RPMI7951 (cell line): ENCODE measurements around the gene COL6A2. TPM values are rescaled to one million over a fixed set of nuclear protein-coding genes. Genes with fewer than 3 reads are reported as not detected.
"Not testable (repeated sequence)": the region's sequence is repeated elsewhere in the genome, so short reads cannot be mapped to it uniquely, and the experiment has no call there.

Source experiments
- DNase-seq: peaks from one replicate; pipeline ENCODE4 v3.0.0-alpha.2; 2012; ENCODE audit warnings: low read depth
- total RNA-seq: library from RNA; depleted of rRNA; stranded (reverse); fragments of >200 nt; shearing (Covaris generic); gene quantifications from 2 replicates; pipeline ENCODE4 v1.2.3, GENCODE V29; 2014; rRNA removed

Gene COL6A2
- 680 and 1,049 TPM in 2 replicates for total RNA-seq

DNA sequence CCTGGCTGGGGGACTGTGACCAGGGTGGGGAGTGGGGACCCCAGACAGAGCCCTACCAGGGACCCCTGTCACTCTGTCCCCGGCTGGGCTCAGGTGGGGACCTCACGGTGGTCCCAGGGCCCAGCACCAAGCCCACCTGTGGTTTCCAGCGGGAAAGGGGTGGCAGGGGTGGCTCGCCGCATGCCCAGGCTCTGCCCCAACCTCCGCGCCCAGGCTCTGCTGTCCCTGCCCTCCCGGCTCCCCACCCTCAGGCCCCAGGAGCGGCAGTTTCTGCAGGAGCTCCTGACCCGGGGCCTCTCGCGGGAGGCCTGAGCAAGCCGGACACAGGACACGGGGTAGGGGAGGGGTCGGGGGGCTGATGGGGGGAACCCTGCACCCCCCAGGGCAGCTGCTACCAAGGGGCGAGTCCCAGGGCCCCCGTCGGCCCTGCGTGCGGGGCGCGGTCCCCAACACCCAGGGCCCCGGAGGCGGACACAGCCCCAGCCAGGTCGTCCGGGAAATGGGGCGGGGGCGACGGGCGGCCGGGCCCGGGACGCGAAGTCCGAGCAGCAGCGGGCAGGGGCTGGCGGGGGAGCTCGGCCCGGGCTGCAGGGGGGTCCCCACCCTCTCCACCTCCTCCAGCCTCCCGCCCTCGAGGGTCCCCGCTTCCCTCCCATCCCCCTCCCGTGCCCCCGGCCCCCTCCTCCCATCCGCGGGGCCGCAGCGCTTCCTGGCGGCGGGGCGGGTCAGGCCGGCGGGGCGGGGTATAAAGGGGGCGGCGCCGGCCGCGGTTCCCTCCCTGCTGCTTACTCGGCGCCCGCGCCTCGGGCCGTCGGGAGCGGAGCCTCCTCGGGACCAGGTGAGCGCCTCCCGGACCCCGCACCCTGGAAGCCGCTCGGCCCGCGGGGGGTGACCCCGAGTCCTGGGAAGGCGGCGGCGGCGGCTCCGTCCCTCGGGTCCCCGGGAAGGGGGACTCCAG, at the start of gene COL6A2:
COL6A2 (plus strand) TSS at position 777 of the 958 bp plus-strand sequence.
- DNase-seq, result peak; percentile 79

DNA sequence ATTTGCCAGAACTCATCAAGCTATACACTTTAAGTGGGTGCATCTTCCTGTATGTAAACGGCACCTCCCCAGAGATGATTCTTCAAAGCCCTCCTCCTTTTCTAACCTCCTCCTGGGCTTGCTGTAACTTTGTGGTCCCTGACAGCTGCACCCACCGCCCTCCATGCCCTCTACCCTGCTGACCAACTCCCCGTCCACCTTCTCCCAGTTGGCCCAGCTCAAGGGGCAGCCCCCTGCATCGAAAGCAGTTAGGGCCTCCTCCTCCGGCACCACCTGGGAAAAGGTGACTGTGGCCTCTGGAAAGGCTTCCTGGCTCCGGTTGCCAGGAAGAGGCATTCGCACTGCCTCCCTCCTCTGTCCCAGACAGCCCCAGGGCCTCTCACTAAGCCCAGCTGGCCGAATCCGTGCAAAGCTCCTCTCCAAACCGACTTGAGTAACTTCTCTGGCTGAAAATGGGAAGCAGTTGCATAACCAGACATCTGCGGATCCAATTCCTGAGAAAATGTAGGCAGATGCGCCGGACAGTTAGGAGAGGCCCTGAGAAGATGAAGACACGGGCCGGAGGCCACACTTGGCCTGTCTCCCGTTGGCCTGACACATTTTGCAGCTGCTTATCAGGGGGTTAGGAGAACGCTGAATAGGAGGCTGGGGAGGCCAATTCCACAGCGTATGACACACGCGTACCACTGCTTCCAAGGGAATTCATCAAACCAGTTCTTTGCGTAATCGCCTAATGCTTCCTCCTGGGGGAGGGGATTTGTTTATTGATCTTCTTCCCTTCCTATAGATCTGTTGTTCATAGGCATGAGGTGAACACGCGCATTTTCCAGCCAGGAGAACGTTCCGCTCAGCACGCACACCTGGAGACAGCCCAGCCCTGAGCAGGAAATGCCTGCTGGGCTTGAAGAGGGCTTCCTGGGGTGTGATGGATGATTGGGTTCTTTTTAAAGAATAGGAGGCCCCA, 48.7 kb upstream of the COL6A2 start:
- DNase-seq, result peak; percentile 100

- DNase-seq, result no peak
Observed at GRCh38 chr21:46049890-46050667, 47.8 kb upstream of the COL6A2 start.

GRCh38 chr21:46050668-46051378, 47.1 kb upstream of the COL6A2 start:
- DNase-seq, result no peak

GRCh38 chr21:46051379-46051770, 46.5 kb upstream of the COL6A2 start:
- no peak for DNase-seq

DNA sequence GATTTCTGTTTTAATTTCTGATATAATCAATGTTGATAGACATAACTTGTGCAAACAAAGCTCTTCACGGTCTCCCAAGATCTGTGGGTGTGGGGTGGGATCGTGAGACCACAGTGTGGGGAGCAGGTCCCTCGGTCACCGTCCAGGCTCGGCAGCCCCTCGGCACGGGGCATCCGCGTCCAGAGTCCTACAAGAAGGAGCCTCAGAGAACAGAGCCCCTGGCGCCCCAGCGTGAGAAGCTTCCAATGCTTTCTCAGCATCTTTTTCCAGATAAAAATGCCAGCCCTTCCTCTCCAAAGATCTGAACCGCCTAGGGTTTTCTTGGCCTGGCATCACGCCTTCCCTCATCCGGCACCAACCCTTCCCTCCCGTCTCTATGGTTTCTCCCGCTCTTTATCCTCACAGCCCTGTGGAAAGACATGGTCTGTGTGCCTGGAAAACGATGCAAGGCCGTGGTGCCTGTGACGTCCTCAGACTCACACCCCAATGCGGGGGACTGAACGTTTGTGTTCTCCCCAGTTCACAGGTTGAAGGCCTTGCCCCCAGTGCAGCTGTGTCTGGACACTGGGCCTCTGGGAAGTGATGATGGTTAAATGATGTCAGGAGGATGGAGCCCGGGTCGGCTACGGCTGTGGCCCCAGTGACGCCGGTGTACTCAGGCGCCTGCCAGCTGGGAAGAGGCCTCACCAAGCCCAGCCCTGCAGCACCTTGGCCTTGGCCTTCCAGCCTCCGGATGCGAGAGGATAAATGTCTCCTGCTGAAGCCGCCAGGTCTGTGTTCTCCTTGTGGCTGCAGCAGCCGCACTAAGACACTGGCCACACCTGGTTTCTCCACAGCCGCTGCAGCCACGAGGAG, 45.9 kb upstream of the COL6A2 start:
- DNase-seq, result no peak

DNA sequence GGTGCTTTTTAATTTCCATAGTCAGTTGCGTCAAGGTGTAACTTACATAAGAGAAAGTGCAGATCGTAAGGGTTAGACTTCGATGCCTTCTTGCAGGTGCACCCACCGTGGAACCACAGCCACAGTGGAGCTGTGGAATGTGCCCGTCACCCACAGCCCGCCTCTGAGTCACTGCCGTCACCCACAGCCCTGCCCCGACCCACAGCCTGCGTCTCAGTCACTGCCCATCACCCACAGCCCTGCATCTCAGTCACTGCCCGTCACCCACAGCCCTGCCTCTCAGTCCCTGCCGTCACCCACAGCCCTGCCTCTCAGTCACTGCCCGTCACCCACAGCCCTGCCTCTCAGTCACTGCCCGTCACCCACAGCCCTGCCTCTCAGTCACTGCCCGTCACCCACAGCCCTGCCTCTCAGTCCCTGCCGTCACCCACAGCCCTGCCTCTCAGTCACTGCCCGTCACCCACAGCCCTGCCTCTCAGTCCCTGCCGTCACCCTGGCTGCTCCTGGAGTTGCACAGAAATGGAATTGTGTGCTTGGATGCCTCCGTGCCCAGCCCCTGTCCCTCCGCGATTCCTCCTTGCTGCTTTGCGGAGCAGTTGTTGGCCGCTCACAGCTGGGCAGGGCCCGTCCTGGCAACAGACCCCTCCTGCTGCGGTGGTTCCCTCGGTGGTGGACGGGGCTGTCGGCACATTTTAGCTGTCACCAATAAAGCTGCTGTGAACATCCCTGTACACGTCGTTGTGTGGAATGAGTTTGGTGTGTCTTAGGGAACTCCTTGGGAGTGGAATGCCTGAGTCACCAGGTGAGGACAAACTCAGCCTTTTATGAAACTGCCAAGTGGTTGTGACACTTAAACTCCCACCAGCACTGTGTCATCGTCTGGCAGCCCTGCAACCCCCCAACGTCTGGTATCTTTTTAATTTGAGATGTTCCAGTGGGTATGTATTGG, 44.9 kb upstream of the COL6A2 start:
- peak; percentile 97 for DNase-seq

DNA sequence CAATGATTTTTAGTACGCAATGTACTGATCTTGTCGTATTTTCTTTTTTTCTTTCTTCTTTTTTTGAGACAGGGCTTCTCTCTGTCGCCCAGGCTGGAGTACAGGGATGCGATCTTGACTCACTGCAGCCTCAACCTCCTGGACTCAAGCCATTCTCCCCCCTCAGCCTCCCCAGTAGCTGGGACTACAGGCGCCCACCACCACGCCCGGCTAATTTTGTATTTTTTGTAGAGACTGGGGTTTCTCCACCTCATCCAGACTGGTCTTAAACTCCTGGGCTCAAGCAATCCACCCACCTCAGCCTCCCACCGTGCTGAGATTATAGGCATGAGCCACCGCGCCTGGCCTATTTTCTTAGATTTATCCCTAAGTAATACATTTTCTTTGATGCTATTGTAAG, 43.9 kb upstream of the COL6A2 start:
- no peak for DNase-seq

DNA sequence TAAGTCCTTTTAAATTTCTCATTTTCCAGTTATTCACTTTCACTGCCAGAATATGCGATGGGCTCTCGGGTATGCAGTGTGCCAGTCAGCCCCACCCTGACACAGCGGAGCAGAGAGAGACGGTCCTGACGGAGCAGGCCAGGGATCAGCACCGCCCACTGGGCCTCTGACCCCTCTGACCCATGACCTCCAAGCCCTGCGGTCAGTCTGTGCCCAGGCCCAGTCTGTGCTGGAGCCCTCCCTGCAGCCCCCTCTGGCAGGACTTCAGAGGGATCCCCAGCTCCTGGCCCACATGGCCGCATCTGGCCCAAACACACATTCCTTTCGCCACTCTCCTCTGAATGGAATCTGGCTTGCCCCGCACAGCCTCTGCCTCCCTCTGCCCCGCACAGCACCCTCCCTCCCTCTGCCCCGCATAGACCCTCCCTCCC, 43.4 kb upstream of the COL6A2 start:
- peak; percentile 56 for DNase-seq

- DNase-seq, result peak; percentile 60
Observed at GRCh38 chr21:46055863-46056281, 42.0 kb upstream of the COL6A2 start.

DNA sequence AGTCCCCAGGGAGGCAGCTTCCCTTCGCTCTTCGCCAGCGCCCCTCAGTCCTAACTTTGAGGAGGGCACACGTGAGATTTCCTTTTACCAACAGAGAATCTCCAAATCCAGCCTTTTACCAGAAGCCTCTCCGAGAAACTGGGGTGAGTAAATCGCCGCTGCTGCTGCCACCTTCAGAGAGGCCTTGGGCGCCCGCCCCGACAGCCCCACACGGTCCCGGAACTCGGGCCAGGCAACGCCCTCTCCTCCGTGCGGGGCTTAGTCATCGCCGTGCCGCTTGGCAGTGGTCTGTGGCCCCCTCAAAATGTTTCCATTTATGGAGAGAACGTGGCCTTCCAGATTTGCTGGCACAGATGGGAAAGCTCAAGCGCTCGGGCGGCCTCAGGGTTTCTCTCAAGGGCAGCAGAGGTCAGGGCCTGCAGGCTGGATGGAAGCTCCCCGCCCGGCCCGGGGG, 41.4 kb upstream of the COL6A2 start:
- DNase-seq, result peak; percentile 98

DNA sequence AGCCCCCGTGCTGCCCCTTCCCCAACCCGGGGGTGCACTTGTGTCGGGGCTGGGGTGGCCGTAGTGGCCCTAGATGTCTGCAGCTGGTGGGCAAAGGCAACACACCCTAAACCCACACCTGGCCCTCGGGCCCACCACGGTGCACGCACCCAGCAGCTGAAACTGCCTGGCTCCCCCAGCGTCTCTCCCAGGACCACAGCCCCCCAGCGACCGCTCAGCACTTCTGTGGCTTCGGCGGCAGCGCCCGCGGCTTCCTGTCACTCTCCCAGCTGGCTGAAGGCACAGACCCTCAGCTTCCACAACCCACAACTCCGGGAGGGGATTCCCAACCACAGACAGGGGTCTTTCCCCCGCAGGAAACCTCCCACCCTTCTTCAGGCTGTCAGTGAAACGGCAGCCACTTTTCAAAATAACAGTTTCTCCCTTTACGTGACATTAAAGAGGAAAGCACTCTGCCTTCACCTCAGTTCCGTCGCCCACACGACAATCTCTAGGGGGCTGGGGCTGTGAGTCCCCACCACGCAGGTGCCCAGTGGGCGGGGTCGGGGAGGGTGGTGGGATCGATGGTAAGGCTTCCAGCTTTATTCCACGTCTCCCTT, 40.7 kb upstream of the COL6A2 start:
- DNase-seq, result peak; percentile 40

- DNase-seq, result no peak
Observed at GRCh38 chr21:46057710-46058241, 40.1 kb upstream of the COL6A2 start.

DNA sequence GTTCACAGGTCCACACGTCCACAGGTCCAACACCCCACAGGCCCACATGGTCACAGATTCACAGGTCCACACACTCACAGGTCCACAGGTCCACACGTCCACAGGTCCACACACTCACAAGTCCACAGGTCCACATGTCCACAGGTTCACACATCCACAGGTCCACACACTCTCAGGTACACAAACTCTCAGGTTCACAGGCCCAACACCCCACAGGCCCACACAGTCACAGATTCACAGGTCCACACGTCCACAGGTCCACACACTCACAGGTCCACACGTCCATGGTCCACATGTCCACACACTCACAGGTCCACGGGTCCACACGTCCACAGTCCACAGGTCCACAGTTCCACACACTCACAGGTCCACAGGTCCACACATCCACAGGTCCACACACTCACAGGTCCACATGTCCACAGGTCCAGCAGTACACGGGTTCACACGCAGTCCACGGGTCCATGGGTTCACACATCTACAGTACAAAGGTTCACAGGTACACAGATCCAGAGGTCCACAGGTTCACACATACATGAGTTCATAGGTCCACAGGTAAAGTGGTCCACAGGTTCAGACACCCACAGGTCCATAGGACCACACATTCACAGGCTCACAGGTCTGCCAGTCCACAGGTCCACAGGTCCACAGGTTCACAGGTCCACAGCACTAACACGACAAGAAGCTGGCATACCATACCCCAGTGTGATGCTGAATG, 39.3 kb upstream of the COL6A2 start:
- DNase-seq, result no peak

DNA sequence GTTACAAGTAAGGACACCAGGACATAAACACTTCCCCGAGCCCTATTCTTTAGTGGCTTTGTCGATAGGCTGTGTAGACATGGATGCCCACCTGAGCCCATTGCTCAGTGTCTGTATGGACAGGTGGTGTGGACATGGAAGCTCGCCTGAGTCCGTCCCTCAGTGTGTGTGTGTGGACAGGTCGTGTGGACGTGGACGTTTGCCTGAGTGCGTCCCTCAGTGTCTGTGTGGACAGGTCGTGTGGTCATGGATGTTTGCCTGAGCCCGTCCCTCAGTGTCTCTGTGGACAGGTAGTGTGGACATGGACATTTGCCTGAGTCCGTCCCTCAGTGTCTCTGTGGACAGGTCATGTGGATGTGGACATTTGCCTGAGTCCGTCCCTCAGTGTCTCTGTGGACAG, 38.7 kb upstream of the COL6A2 start:
- DNase-seq, result no peak

- DNase-seq, result not testable (repeated sequence)
Observed at GRCh38 chr21:46059711-46060455, 38.0 kb upstream of the COL6A2 start.
